Measurements from ENCODE around the gene TMEM190.

TMEM190 gene

GRCh38 chr19:55354698-55355212 is 21.9 kb upstream of the TMEM190 start, which contains the start of gene COX6B2:
TSS of gene COX6B2 (minus strand) at chr19:55354719. CDS start at chr19:55354521, 198 bp downstream.
- peak within 1 kb of the TSS; percentile 74 to 81 (median 79) for H3K4me3 Mint-ChIP-seq
- peaks cover 4% of the 10 kb centered on the region for H3K4me1 Mint-ChIP-seq
- H3K9me3 Mint-ChIP-seq = no peaks in the 10 kb centered on the region
- H3K27me3 Mint-ChIP-seq (ENCODE audit: low read depth) = peaks cover 78% of the 10 kb centered on the region
- TF ChIP-seq CTCF (IDR thresholded peaks at IDR 0.05; ENCODE audit: unreplicated experiment in 3 of 3) = no peak
- H3K36me3 Mint-ChIP-seq (ENCODE audit: low read depth) = no peaks in the 10 kb centered on the region
- H3K27ac Mint-ChIP-seq = peak within 1 kb of the TSS in 2 of 3 experiments; percentile 44 to 57

- no peaks in the 10 kb centered on the region for H3K36me3 Mint-ChIP-seq (ENCODE audit: low read depth)
- H3K4me1 Mint-ChIP-seq = peaks cover 4% of the 10 kb centered on the region
- H3K9me3 Mint-ChIP-seq = no peaks in the 10 kb centered on the region
- peak overlapping the region; percentile 41 to 48 (median 41) for H3K4me3 Mint-ChIP-seq
- no peak for TF ChIP-seq CTCF (IDR thresholded peaks at IDR 0.05; ENCODE audit: unreplicated experiment in 3 of 3)
- H3K27me3 Mint-ChIP-seq (ENCODE audit: low read depth) = peaks cover 78% of the 10 kb centered on the region
- H3K27ac Mint-ChIP-seq = peak overlapping the region in 2 of 3 experiments; percentile 44 to 57
Measured at GRCh38 chr19:55355213-55355821, 21.3 kb upstream of the TMEM190 start.

GRCh38 chr19:55358493-55358892 is 18.1 kb upstream of the TMEM190 start:
- no peak for TF ChIP-seq CTCF (IDR thresholded peaks at IDR 0.05; ENCODE audit: unreplicated experiment in 3 of 3)
- H3K27ac Mint-ChIP-seq = no peak overlapping the region
- H3K9me3 Mint-ChIP-seq = no peaks in the 10 kb centered on the region
- H3K27me3 Mint-ChIP-seq (ENCODE audit: low read depth) = peaks cover 46% of the 10 kb centered on the region
- H3K4me3 Mint-ChIP-seq = no peak overlapping the region
- H3K36me3 Mint-ChIP-seq (ENCODE audit: low read depth) = no peaks in the 10 kb centered on the region
- peaks cover 4% of the 10 kb centered on the region for H3K4me1 Mint-ChIP-seq

GRCh38 chr19:55358943-55359908 is 17.4 kb upstream of the TMEM190 start:
- H3K4me1 Mint-ChIP-seq = peaks cover 4% of the 10 kb centered on the region
- no peaks in the 10 kb centered on the region for H3K36me3 Mint-ChIP-seq (ENCODE audit: low read depth)
- TF ChIP-seq CTCF (IDR thresholded peaks at IDR 0.05; ENCODE audit: unreplicated experiment in 3 of 3) = no peak
- no peaks in the 10 kb centered on the region for H3K9me3 Mint-ChIP-seq
- H3K27me3 Mint-ChIP-seq (ENCODE audit: low read depth) = peaks cover 39% of the 10 kb centered on the region
- H3K27ac Mint-ChIP-seq = no peak overlapping the region
- no peak overlapping the region for H3K4me3 Mint-ChIP-seq

- H3K9me3 Mint-ChIP-seq = no peaks in the 10 kb centered on the region
- H3K4me1 Mint-ChIP-seq = no peaks in the 10 kb centered on the region
- TF ChIP-seq CTCF (IDR thresholded peaks at IDR 0.05; ENCODE audit: unreplicated experiment in 3 of 3) = no peak
- H3K27me3 Mint-ChIP-seq (ENCODE audit: low read depth) = peaks cover 27% of the 10 kb centered on the region
- H3K4me3 Mint-ChIP-seq = no peak overlapping the region
- no peaks in the 10 kb centered on the region for H3K36me3 Mint-ChIP-seq (ENCODE audit: low read depth)
- H3K27ac Mint-ChIP-seq = no peak overlapping the region
Measured at GRCh38 chr19:55360902-55361301, 15.7 kb upstream of the TMEM190 start.
